HG03060 (cell line): ENCODE data around the gene TEX22.

ENCODE experiments used
- ATAC-seq: cut with Tn5 transposase; IDR thresholded peaks from one replicate; pipeline ENCODE4 v1.9.1; 2021; ENCODE audit warnings: low read depth, moderate number of reproducible peaks; ENCODE audit not compliant: unreplicated experiment

Gene TEX22

DNA sequence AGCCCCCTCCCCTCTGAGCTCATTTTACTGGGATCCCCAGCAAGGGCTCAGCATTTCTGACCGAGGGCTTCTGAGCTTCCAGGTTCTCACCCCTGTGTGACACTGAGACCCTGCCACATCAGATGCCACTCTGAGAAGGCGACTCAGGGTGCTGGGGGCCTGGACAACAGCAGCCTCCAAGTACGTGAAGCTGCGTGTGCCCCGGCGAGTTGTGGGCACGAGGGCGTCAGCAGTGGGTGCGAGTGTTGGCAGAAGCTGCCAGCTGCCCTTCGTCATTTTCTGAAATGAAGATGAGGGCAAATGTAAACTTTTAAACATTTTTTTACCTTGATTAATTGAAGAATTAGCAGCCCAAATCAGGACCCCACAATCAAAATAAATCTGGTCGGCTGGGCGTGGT, 32.7 kb upstream of the TEX22 start:
- ATAC-seq = no peak

DNA sequence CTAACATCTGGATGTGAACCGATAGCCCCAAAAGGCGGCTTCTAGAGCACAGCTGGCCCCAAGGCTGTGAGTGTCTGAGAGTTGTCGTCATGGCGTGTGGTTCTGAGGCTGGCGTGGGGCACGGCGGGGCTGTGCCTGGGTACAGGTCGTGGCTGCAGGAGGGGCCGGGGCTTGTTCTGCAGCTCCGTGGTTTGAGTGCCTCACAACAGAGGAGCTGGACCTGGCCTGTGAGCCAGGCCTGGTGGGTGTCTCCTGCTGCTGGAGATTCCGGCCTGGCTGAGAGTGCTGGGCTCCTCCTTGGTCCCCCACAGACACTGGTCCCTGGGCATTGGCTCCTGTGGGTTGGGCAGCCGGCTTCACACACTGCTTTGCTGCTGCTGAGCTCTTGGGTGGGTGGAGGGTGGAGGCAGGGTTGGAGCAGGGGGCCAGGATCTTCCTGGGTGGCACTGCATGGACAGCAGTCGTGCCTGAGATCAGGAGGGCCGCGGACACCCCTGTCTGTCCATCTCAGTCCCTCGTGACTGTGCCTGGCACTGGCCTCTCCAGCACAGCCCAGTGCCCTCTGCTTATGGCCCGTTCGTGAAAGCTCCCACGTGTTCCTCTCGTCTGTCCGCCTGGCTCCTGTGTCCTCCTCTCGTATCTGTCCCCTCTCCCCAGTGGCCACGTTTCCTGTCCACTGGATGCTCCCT, 31.8 kb upstream of the TEX22 start:
- no peak for ATAC-seq

DNA sequence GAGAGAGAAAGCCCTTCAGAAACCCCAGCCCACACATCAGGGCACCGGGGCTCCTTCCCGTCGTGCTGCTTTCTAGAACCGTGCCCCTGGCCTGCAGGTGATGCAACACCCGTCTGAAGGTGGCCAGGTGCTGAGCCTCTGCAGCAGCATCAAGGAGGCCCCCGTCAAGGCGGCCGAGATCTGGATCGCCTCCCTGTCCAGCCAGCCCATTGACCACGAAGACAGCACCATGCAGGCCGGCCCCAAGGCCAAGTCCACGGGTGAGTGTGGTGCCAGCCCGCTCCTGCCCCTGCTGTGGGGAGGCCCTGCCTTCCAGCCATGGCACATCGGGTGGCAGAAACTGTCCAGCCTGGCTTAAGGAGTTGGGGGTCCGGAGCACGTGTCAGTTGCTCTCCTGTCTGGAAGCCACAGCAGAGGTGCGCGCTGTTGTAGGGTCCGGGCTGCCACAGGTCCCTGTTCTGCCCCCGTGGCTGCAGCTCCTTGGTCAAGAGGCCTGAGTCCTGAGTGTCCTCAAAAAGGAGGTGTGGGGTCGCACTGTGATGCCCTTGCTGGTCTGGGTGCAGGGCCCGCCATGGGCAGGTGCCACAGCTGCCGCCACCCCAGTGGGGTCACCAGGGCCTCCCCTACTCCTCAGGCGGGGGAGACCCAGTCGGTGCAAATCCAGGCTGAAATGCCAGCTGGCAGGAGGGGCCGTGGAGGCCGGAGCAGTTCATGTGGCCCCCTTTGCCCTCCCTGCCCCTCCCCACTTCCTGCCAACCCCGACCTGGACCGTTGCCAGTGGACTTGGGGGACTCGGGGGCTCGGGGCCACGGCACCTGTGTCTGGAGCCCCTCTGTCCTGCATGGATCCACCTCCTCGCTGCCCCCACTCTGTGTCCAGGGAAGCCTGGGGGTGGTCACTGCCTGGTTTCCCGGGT, 31.0 kb upstream of the TEX22 start:
- ATAC-seq = no peak

DNA sequence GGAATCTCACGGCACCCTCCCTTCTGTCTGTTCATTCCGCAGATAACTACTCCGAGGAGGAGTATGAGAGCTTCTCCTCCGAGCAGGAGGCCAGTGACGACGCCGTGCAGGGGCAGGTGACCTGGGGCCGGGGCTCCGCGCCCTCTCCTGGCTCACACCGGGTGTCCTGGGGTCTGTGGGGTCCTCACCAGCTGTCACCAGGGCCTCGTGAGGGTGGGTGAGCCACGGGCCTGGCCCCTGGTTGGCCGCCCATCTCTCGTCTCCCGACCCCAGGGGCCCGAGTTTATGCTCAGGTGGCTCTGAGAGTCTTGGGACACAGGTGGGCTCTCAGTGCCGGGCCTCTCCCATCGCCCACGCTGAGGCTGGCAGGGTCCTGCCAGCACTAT, 30.3 kb upstream of the TEX22 start:
- no peak for ATAC-seq

DNA sequence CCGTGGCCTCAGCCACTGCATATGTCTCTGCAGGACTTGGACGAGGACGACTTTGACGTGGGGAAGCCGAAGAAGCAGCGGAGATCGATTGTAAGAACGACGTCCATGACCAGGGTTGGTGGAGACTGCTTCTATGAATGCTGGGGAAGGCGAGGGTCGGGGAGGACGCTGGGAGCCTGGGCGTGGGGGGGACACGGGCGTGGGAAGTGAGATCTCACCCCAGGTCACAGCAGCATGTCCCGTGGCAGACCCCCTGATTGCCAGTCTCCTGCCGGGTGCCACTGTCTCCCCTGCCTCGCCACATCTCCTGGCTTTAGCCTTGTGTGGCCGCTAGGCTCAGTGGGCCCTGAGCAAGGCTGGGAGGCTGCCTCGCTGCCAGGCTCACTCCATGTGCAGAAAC, 29.9 kb upstream of the TEX22 start:
- ATAC-seq = no peak

GRCh38 chr14:105368910-105369652, 29.3 kb upstream of the TEX22 start:
- no peak for ATAC-seq

DNA sequence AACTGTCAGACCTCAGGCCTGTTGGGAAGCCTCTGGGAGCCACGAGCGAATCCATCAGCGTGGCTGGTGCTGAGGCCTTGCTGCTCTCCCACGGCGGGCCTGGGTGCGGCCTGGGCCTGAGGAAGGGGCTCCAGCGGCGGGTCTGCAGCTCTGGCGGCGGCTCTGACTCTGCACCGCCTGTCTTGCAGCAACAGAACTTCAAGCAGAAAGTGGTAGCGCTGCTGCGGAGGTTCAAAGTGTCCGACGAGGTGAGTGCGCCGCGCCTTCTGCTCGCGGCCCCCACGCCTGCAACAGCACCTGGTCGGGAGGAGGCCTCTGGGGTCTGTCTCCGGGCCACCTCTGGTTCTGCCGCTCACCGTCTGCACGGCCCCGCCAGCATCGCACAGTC, 28.7 kb upstream of the TEX22 start:
- ATAC-seq = no peak

GRCh38 chr14:105374389-105374788, 23.9 kb upstream of the TEX22 start:
- ATAC-seq = no peak

GRCh38 chr14:105375635-105376057, 22.7 kb upstream of the TEX22 start:
- no peak for ATAC-seq

GRCh38 chr14:105376521-105377440, 21.6 kb upstream of the TEX22 start:
- ATAC-seq = no peak

DNA sequence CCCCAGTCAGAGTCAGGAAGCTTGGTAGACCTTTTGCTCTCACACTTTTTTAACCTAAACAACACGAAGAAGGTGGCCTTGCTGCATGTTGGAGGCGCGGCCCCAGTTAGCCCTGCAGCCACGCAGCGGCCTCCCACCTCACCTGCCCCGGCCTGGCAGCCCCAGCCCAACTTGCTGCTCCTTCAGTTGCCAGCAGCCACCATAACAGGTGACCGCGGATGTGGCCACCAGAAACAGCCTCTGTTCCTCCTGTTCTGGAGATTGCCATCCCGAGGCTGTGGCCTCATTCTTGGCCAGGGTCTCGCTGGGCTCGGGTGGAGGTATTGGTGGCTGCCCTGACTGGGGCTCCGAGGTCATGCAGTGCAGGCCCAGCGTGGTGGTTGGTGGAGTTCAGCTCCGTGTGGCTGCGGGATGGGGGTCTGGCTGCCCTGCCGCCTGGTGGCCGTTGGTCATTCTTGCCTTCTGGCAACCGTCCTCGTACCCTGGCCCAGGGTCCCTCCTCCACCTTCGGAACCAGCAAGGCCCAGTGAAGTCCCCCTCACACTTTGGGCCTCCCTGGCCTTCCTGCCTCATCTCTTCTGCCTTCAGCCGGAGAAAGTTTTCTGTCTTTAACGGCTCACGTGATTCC, 20.7 kb upstream of the TEX22 start:
- no peak for ATAC-seq

DNA sequence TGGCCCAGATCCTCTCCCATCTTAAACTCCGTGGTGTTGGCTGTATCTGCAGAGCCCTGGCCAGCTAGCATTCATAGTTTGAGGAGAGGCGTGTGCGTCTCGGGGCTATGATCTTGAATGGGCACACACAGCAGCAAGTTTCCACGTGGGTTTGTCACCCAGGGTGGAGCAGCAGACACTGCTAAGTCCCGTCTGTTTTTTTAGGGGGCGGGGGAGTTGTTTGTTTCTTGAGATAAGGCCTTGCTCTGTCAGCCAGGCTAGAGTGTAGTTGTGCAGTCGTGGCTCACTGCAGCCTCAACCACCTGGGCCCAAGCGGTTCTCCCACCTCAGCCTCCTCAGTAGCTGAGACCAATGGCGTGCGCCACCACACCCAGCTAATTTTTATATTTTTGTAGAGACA, 20.1 kb upstream of the TEX22 start:
- no peak for ATAC-seq

DNA sequence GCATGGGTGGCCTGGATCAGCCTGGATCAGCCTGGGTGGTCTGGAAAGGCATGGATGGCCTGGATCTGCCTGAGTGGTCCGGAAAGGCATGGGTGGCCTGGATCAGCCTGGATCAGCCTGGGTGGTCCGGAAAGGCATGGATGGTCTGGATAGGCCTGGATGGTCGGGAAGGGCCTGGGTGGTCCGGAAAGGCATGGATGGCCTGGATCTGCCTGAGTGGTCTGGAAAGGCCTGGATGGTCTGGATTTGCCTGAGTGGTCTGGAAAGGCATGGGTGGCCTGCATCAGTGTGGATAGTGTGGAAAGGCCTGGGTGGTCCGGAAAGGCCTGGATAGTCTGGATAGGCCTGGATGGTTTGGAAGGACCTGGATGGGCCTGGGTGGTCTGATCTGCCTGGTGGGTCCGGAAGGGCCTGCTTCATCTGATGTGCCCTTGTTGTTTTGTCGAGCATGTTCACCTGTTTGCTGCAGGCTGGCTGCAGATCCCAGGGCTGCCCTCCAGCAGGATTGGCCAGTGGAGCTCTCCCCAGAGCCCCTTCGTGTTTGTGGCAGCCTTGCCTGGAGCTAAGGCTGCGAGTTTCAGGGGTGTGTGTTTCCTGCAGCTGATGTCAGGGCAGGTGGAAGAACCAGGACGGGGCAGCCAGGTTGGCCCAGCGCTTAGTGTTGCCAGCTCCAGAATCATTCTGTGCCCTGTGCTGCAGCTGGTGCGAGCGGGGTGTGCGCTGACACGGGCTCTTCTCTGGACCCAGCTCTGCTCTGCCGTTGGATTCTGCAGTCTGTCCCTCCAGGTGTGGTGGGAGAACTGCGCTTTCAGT, 19.3 kb upstream of the TEX22 start:
- no peak for ATAC-seq

GRCh38 chr14:105379946-105380345, 18.4 kb upstream of the TEX22 start:
- ATAC-seq = no peak

GRCh38 chr14:105380756-105381155, 17.6 kb upstream of the TEX22 start:
- no peak for ATAC-seq

GRCh38 chr14:105381446-105382342, 16.6 kb upstream of the TEX22 start:
- no peak for ATAC-seq

DNA sequence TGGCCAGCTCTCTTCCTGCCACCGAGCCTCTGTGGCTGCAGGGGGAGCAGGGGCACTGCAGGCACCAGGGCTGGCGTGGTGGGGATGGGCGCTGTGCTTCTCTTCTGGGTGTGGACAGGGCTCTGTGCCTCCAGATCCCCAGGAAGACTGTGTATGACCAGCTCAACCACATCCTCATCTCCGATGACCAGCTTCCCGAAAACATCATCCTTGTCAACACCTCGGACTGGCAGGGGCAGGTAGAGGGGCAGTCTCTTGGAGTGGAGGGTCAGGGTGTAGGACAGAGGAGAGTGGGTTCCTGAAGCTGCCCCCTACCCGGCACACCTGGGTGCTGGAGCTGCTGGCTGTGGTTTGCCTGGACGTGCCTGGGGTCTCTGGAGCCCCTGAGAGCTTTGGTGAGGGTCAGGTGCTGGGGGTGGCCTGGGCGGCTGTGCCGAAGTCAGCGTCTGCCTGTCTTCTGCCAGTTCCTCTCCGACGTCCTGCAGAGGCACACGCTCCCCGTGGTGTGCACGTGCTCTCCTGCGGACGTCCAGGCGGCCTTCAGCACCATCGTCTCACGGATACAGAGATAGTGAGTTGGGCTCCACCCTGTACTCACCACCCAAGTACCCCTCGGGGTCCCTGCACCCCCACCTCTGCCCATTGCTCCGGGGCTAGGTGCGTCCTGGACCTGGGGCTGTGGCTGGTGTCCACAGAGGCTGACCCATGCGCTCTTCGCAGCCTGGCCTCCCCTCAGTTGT, 15.8 kb upstream of the TEX22 start:
- no peak for ATAC-seq
